Transverse colon (tissue), 4 donors: ENCODE results near the gene LAMC2.

Experiments used
- CTCF ChIP-seq, 5 experiments: fragments of 200-600 bp in 3 of 5; fragments of 450-650 bp in 2 of 5; sonication (generic) in 3 of 5; IDR thresholded peaks; 1 replicate in 2 of 5; 2 replicates in 3 of 5; pipeline ENCODE4 v1.5.1; 2016 to 2017; ENCODE audit warnings: antibody characterized with exemption in 5 of 5, inconsistent platforms in 3 of 5, mild to moderate bottlenecking in 2 of 5, moderate library complexity in 1 of 5
- EP300 ChIP-seq: sonication (generic); formaldehyde crosslinking; IDR thresholded peaks from one replicate; pipeline ENCODE4 v1.6.1; 2017; ENCODE audit warnings: antibody characterized with exemption, low read depth
- POLR2A ChIP-seq: fragments of 450-650 bp; IDR thresholded peaks from one replicate; pipeline ENCODE4 v1.6.1; 2016; ENCODE audit warnings: antibody characterized with exemption, mild to moderate bottlenecking, moderate library complexity
- POLR2AphosphoS5 ChIP-seq, 3 donors: sonication (generic); formaldehyde crosslinking; IDR thresholded peaks; one replicate each; pipeline ENCODE4 v1.6.1; 2016; ENCODE audit warnings: antibody characterized with exemption in 3 of 3

GRCh38 chr1:183165456-183165855 is 20.6 kb upstream of the LAMC2 start:
- no peak for TF ChIP-seq EP300
- no peak for TF ChIP-seq CTCF (IDR thresholded peaks at IDR 0.05)
- no peak for TF ChIP-seq POLR2AphosphoS5 (IDR thresholded peaks at IDR 0.05)
- no peak for TF ChIP-seq POLR2A
